ENCODE data around the gene SPOCK1. TPM values are rescaled to one million over a fixed set of nuclear protein-coding genes. Genes with fewer than 3 reads are reported as not detected.

SPOCK1 gene
- total RNA-seq, 1 experiment from 2014 or later, result 23.9 TPM

- POLR2A ChIA-PET (ENCODE audit: unreplicated experiment), result no interaction called here
- peaks cover 1% of the 10 kb centered on the region; the same call in 1 of the 2 replicates for H3F3A ChIP-seq (ENCODE audit: insufficient read depth, low read depth)
- H3K4me3 ChIP-seq, result no peak overlapping the region
- no peaks in the 10 kb centered on the region for H3K79me2 ChIP-seq (ENCODE audit: low read depth)
- no peak for DNase-seq
- intact Hi-C loops (cut with micrococcal nuclease; ENCODE audit: unreplicated experiment), result no loop called here
- CTCF ChIA-PET, result no interaction called here
- H4K20me1 ChIP-seq (ENCODE audit: insufficient read depth), result no peaks in the 10 kb centered on the region
- H2AFZ ChIP-seq, result no peak overlapping the region
- TF ChIP-seq, protein P1, sequence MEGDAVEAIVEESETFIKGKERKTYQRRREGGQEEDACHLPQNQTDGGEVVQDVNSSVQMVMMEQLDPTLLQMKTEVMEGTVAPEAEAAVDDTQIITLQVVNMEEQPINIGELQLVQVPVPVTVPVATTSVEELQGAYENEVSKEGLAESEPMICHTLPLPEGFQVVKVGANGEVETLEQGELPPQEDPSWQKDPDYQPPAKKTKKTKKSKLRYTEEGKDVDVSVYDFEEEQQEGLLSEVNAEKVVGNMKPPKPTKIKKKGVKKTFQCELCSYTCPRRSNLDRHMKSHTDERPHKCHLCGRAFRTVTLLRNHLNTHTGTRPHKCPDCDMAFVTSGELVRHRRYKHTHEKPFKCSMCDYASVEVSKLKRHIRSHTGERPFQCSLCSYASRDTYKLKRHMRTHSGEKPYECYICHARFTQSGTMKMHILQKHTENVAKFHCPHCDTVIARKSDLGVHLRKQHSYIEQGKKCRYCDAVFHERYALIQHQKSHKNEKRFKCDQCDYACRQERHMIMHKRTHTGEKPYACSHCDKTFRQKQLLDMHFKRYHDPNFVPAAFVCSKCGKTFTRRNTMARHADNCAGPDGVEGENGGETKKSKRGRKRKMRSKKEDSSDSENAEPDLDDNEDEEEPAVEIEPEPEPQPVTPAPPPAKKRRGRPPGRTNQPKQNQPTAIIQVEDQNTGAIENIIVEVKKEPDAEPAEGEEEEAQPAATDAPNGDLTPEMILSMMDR (conservative IDR thresholded peaks at IDR 0.05), result no peak
- TF ChIP-seq EZH2 (IDR thresholded peaks at IDR 0.05; ENCODE audit: low read depth), result no peak
- no peak overlapping the region for H3K27ac ChIP-seq
- peaks cover 3% of the 10 kb centered on the region for H3K4me1 ChIP-seq (replicated peaks; ENCODE audit: insufficient read depth)
- BruUV-seq (replicated peaks), result no TSS peak
- no peak overlapping the region for H3K4me2 ChIP-seq
- H3K9me3 ChIP-seq (ENCODE audit: insufficient read depth, low read depth), result no peaks in the 10 kb centered on the region
- no peaks in the 10 kb centered on the region for H3K9me2 ChIP-seq (ENCODE audit: insufficient read depth)
- no peaks in the 10 kb centered on the region for H3K27me3 ChIP-seq (ENCODE audit: insufficient read depth, low read depth)
- no peaks in the 10 kb centered on the region for H3K36me3 ChIP-seq (ENCODE audit: low read depth)
Measured at GRCh38 chr5:137084016-137084415, 415.1 kb downstream of the SPOCK1 start.

DNA sequence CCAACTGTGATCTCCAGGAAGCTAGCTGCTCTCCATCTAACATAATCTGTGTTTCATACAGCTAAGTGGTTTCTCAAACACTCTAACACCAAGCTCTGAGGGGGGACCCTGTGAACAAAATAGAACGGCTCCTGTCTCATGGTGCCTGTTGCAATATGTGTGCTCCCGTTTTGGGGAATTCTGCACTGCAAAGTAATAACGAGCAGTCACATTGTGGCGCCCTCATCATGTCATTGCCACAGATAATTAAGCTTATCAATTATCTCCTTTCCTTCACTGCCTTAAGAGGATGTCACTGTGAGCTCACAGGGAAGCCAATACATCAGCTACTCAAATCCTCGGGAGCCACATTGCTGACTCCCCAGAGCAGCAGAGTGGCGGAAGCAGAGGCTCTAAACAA lies 416.2 kb downstream of the SPOCK1 start:
- no peak overlapping the region for H3K27ac ChIP-seq
- intact Hi-C loops (cut with micrococcal nuclease; ENCODE audit: unreplicated experiment), result no loop called here
- H2AFZ ChIP-seq, result no peak overlapping the region
- no TSS peak for BruUV-seq (replicated peaks)
- no peaks in the 10 kb centered on the region for H3K79me2 ChIP-seq (ENCODE audit: low read depth)
- no peaks in the 10 kb centered on the region for H3K36me3 ChIP-seq (ENCODE audit: low read depth)
- H3K4me3 ChIP-seq, result no peak overlapping the region
- H3K9me2 ChIP-seq (ENCODE audit: insufficient read depth), result no peaks in the 10 kb centered on the region
- DNase-seq, result no peak
- ChIA-PET CTCF (no interaction called here), POLR2A (ENCODE audit: unreplicated experiment) (no interaction called here)
- H3K27me3 ChIP-seq (ENCODE audit: insufficient read depth, low read depth), result no peaks in the 10 kb centered on the region
- peaks cover 13% of the 10 kb centered on the region for H3K4me1 ChIP-seq (replicated peaks; ENCODE audit: insufficient read depth)
- H3F3A ChIP-seq (ENCODE audit: insufficient read depth, low read depth), result peaks cover 10% of the 10 kb centered on the region
- H3K4me2 ChIP-seq, result no peak overlapping the region
- TF ChIP-seq EZH2 (IDR thresholded peaks at IDR 0.05; ENCODE audit: low read depth), result no peak
- TF ChIP-seq, protein P1 (conservative IDR thresholded peaks at IDR 0.05), result no peak
- H3K9me3 ChIP-seq (ENCODE audit: insufficient read depth, low read depth), result no peaks in the 10 kb centered on the region
- no peaks in the 10 kb centered on the region for H4K20me1 ChIP-seq (ENCODE audit: insufficient read depth)

- Histone ChIP-seq H3K36me3 (ENCODE audit: low read depth) (no peaks in the 10 kb centered on the region), H3K27ac (peak overlapping the region; percentile 38), H3K4me3 (no peak overlapping the region), H3K9me3 (ENCODE audit: insufficient read depth, low read depth) (no peaks in the 10 kb centered on the region), H4K20me1 (ENCODE audit: insufficient read depth) (no peaks in the 10 kb centered on the region), H3F3A (ENCODE audit: insufficient read depth, low read depth) (peaks cover 17% of the 10 kb centered on the region), H3K4me1 (replicated peaks; ENCODE audit: insufficient read depth) (peaks cover 41% of the 10 kb centered on the region), H2AFZ (no peak overlapping the region), H3K9me2 (ENCODE audit: insufficient read depth) (no peaks in the 10 kb centered on the region), H3K27me3 (ENCODE audit: insufficient read depth, low read depth) (no peaks in the 10 kb centered on the region), H3K4me2 (peak overlapping the region; percentile 59), H3K79me2 (ENCODE audit: low read depth) (no peaks in the 10 kb centered on the region)
- BruUV-seq (replicated peaks), result no TSS peak
- ChIA-PET CTCF (interaction anchor here (0.7 to 0.8 kb wide), 3 partner anchors 16 to 458 kb away, joined by 3 to 4 read pairs (median 3); no protein-coding TSS in a partner anchor), POLR2A (ENCODE audit: unreplicated experiment) (no interaction called here)
- intact Hi-C loops (cut with micrococcal nuclease; ENCODE audit: unreplicated experiment), result loop anchor here (1.0 kb wide), 4 partner anchors 68 to 231 kb away; no protein-coding TSS in a partner anchor
- TF ChIP-seq EZH2 (IDR thresholded peaks at IDR 0.05; ENCODE audit: low read depth), result no peak
- TF ChIP-seq, protein P1 (conservative IDR thresholded peaks at IDR 0.05), result no peak
- DNase-seq, result peak; percentile 82 to 95
Measured at GRCh38 chr5:137078171-137078665, 420.9 kb downstream of the SPOCK1 start.

Data from PC-9 (cell line).